NT2/D1 (cell line): ENCODE measurements around the gene ARRB1.
"Not testable (repeated sequence)": the region's sequence is repeated elsewhere in the genome, so short reads cannot be mapped to it uniquely, and the experiment has no call there.

ENCODE experiments used
- DNase-seq: peaks from one replicate; pipeline ENCODE4 v3.0.0-alpha.2; 2011; ENCODE audit warnings: low read depth, low spot score
- H3K27me3 ChIP-seq: 2 replicates; pipeline ENCODE4 v1.6.0; 2011; ENCODE audit warnings: mild to moderate bottlenecking; ENCODE audit not compliant: insufficient read length, insufficient read depth
- H3K36me3 ChIP-seq: 2 replicates; pipeline ENCODE4 v1.6.1; 2011; ENCODE audit warnings: mild to moderate bottlenecking, low read length, mixed read lengths; ENCODE audit not compliant: insufficient read depth, insufficient read length
- H3K4me1 ChIP-seq: 2 replicates; pipeline ENCODE4 v1.5.1; 2011; ENCODE audit not compliant: insufficient read depth, insufficient read length
- H3K4me3 ChIP-seq: 2 replicates; pipeline ENCODE4 v1.5.1; 2011; ENCODE audit warnings: low read depth; ENCODE audit not compliant: insufficient read length
- H3K9ac ChIP-seq: 2 replicates; pipeline ENCODE4 v1.6.0; 2011; ENCODE audit warnings: low read depth; ENCODE audit not compliant: insufficient read length
- H3K9me3 ChIP-seq: 2 replicates; pipeline ENCODE4 v1.5.1; 2011; ENCODE audit warnings: mild to moderate bottlenecking, low read length; ENCODE audit not compliant: insufficient read depth
- SUZ12 ChIP-seq: IDR thresholded peaks from 2 replicates; pipeline ENCODE4 v1.6.1; 2011; ENCODE audit not compliant: insufficient read length, insufficient read depth; ENCODE audit errors: extremely low read depth
- YY1 ChIP-seq: IDR thresholded peaks from 2 replicates; pipeline ENCODE4 v1.6.1; 2011; ENCODE audit not compliant: insufficient read length, insufficient read depth
- ZNF274 ChIP-seq: IDR thresholded peaks from 2 replicates; pipeline ENCODE4 v1.6.1; 2011; ENCODE audit warnings: mild to moderate bottlenecking, low read depth, low read length

The ARRB1 gene

GRCh38 chr11:75380245-75380644 is 28.8 kb upstream of the ARRB1 start:
- Histone ChIP-seq H3K4me1 (no peaks in the 10 kb centered on the region), H3K27me3 (no peaks in the 10 kb centered on the region), H3K36me3 (no peaks in the 10 kb centered on the region), H3K9me3 (no peaks in the 10 kb centered on the region), H3K4me3 (no peak overlapping the region), H3K9ac (no peak overlapping the region)
- TF ChIP-seq YY1 (no peak), ZNF274 (no peak), SUZ12 (no peak)
- DNase-seq = no peak

GRCh38 chr11:75378776-75379175 is 27.3 kb upstream of the ARRB1 start:
- not testable (repeated sequence) for H3K9ac ChIP-seq, H3K27me3 ChIP-seq, H3K9me3 ChIP-seq, H3K36me3 ChIP-seq, H3K4me3 ChIP-seq, DNase-seq, H3K4me1 ChIP-seq

GRCh38 chr11:75376175-75376574 is 24.7 kb upstream of the ARRB1 start:
- no peaks in the 10 kb centered on the region for H3K9me3 ChIP-seq
- DNase-seq = no peak

GRCh38 chr11:75375626-75376025 is 24.2 kb upstream of the ARRB1 start:
- Histone ChIP-seq H3K9ac (no peak overlapping the region), H3K27me3 (no peaks in the 10 kb centered on the region), H3K9me3 (no peaks in the 10 kb centered on the region), H3K4me1 (no peaks in the 10 kb centered on the region), H3K4me3 (no peak overlapping the region), H3K36me3 (no peaks in the 10 kb centered on the region)
- no peak for TF ChIP-seq YY1
- no peak for TF ChIP-seq ZNF274
- TF ChIP-seq SUZ12 = no peak
- DNase-seq = no peak

More at GRCh38 chr11:75376175-75376574, 24.7 kb upstream of the ARRB1 start:
- Histone ChIP-seq H3K27me3 (no peaks in the 10 kb centered on the region), H3K4me1 (no peaks in the 10 kb centered on the region), H3K4me3 (no peak overlapping the region), H3K9ac (no peak overlapping the region), H3K36me3 (no peaks in the 10 kb centered on the region)
- TF ChIP-seq ZNF274 (no peak), SUZ12 (no peak)

- H3K4me1 ChIP-seq = no peaks in the 10 kb centered on the region
- no peak overlapping the region for H3K4me3 ChIP-seq
- no peaks in the 10 kb centered on the region for H3K36me3 ChIP-seq
- no peak overlapping the region for H3K9ac ChIP-seq
- DNase-seq = no peak
- H3K27me3 ChIP-seq = no peaks in the 10 kb centered on the region
- H3K9me3 ChIP-seq = no peaks in the 10 kb centered on the region
- TF ChIP-seq SUZ12 (no peak), YY1 (no peak), ZNF274 (no peak)
Measured at GRCh38 chr11:75374646-75375045, 23.2 kb upstream of the ARRB1 start.

- TF ChIP-seq ZNF274 = no peak
- no peak for TF ChIP-seq SUZ12
- no peak for TF ChIP-seq YY1
- H3K36me3 ChIP-seq = no peaks in the 10 kb centered on the region
- no peak for DNase-seq
- H3K9me3 ChIP-seq = no peaks in the 10 kb centered on the region
- H3K27me3 ChIP-seq = no peaks in the 10 kb centered on the region
- H3K9ac ChIP-seq = no peak overlapping the region
- no peak overlapping the region for H3K4me3 ChIP-seq
- H3K4me1 ChIP-seq = no peaks in the 10 kb centered on the region
Measured at GRCh38 chr11:75373201-75373600, 21.7 kb upstream of the ARRB1 start.

DNA sequence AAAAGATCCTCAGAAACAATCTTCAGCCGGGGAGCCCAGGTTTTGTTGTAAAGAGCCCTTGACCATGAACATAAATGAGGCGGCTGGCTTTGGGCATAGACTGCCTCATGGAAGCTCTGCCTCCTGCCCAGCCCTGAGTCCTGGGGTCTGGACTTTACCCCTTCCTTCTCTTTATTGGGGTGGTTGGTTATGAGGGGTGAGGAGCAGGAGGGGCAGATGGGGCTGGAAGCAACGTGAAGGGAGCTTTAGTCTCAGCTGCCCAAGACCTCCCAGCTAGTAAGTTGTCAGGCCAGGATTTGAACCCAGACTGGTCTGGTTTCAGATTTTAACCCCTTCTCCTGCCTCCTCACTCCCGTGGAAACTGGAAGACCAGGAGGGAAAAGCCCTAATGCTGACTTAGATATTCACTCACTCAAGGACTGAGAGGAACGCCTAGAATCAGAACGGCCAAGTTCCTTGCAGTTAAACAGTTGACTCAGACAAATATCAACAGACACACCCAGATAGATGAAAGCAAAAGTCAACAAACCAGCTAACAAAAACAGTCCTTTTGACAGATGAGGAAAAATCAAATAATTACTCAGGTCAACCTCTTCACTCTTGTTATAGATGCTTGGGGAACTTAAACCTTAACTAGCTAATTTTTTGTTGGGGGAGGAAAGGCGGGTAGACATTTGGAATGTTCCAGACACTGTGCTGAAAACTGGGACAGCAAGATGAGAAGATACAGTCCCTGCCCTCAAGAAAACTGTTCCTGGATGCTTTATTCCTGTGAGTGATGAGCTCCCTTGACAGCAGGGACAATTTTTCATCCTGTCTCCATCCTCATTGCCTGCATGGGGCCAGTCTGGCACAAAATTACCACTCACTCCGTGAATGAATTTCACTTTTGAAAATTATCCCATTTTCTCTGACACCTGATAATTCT is 20.8 kb upstream of the ARRB1 start:
- Histone ChIP-seq H3K9me3 (no peaks in the 10 kb centered on the region), H3K9ac (no peak overlapping the region), H3K4me3 (no peak overlapping the region), H3K4me1 (no peaks in the 10 kb centered on the region), H3K36me3 (no peaks in the 10 kb centered on the region), H3K27me3 (no peaks in the 10 kb centered on the region)
- DNase-seq = no peak
- TF ChIP-seq SUZ12 = no peak
- no peak for TF ChIP-seq ZNF274
